GM12801 (cell line): ENCODE results near the gene TMEM30A.

Experiments
- TF ChIP-seq, protein P1 (sequence below): IDR thresholded peaks from one replicate; pipeline ENCODE4 v1.5.1; 2011; ENCODE audit warnings: control low read depth; ENCODE audit not compliant: insufficient read length; ENCODE audit errors: extremely low read depth

The TMEM30A gene

DNA sequence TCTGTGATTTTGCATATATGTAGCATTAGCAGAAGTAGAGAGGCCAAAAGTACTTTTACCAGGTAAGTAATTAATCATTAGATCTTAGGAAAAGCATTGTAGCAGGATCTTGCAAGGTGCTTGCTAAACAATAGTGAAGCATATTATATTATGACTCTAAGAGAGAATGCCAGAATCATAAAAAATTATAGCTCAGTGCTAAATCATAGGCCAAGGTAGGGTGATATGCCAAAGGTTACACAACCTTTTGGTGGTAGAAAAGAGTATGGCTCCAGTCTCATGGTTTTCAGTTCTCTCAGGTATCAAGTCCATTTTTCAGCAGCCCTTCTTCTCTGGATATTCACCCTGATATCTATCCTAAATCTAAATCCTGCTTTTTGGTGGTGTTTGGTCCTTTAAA is 16.9 kb upstream of the TMEM30A start:
- TF ChIP-seq, protein P1, sequence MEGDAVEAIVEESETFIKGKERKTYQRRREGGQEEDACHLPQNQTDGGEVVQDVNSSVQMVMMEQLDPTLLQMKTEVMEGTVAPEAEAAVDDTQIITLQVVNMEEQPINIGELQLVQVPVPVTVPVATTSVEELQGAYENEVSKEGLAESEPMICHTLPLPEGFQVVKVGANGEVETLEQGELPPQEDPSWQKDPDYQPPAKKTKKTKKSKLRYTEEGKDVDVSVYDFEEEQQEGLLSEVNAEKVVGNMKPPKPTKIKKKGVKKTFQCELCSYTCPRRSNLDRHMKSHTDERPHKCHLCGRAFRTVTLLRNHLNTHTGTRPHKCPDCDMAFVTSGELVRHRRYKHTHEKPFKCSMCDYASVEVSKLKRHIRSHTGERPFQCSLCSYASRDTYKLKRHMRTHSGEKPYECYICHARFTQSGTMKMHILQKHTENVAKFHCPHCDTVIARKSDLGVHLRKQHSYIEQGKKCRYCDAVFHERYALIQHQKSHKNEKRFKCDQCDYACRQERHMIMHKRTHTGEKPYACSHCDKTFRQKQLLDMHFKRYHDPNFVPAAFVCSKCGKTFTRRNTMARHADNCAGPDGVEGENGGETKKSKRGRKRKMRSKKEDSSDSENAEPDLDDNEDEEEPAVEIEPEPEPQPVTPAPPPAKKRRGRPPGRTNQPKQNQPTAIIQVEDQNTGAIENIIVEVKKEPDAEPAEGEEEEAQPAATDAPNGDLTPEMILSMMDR = no peak

DNA sequence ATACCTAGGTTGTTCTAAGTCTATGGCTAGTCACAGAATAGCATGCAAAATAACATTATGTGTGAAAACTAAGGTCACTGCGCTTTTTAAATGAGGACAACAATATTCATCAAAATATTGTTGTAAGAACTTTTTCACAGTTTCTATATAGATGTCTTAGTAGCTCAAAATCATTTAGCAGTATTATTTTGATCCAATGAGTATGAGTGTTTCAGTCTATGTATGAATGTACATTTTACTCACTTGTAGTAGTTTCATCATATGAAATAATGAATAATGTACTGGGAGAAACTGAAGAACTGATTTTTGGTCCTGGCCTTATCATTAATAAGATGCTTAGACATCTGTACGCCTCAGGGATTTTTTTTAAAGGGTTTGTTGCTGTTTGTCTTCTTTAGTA is 16.5 kb upstream of the TMEM30A start:
- TF ChIP-seq, protein P1 = no peak

DNA sequence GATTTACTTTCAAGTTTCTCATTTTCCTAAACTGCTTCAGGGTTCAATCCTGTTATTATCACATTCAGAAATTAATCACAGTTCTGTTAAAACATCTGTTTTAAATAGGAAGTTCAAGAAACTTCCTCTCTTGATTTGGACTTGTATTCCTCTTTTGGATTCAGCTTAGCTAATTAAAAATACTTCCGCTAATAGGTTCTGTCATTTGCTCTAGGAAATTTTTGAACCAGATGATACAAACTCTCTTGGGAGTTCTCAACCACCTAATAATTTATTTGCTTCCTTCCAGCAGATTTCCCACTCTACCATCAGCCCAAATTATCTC is 15.9 kb upstream of the TMEM30A start:
- TF ChIP-seq, protein P1 = no peak

DNA sequence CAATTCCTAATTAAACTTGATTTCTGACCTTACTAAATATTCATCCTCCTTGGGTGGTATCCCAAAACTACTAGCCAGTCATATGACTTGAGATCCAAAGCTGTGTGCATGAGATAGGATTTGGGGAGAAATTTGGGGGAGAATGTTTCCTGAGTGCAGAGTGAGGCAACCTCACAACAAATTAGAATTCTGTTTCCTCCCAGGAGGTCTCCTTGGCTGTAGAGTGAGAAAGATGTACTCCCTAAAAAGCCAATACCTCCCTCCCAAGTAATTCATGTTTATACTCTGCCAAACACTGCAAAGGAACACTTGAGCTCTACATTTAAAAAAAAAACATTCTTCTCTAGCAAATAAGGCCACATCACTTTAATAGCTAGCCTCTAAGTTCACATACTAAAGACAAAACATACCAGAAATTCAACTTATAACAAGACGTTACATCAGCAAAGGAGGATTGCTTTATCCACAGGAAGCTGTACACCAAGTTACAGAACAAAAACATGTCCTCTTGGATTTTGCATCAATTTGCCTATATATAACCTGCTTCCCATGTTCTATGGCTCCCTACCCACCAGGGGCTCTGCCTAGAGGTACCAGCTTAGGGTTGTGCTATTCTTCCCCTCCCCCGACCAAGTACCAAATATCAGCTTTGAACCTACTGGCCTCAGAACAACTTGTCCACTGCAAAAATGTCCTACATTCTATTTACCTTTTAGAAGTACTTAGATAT is 15.4 kb upstream of the TMEM30A start:
- TF ChIP-seq, protein P1 = no peak

DNA sequence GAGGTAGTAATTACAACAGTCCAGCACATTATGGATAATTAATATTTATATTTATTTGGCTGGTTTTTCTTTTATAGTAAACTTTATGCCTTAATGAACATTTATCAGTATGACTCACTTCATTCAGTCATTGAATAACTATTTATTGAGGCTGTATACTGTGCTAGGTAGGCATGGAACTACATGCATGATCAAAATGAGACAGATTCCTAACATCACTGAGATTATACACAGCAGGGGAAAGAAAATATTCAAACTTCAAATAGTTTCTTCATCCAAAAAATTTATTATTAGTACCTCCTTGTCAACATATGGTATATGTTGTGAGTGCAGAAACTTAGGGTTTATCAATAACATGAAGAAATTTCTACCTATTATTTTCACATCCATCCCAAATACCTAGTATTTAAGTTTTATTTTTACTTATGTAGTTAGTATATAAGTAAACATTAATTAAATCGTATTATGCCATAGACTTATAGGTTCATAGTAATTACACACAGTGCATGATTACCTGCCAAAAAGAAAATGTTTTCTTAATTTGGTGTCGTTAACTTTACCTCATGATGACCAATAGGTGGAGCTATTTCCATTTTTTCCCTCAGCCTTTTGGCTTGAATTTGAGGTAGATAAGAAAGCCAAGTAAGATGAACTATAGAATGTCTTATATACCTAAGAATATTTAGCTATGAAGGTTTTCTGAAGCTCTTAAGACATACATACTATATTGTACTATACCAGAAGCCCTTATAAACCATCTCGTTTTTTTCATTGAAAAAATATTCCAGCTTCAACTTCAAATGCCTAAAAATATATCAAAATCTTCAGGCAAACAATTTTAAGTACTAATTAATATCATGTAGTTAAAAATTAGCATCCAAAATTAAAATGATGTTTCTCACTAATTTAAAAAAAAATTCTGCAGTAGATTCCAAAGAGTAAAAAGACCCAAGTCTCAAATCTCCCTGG is 12.5 kb upstream of the TMEM30A start:
- TF ChIP-seq, protein P1 = no peak

DNA sequence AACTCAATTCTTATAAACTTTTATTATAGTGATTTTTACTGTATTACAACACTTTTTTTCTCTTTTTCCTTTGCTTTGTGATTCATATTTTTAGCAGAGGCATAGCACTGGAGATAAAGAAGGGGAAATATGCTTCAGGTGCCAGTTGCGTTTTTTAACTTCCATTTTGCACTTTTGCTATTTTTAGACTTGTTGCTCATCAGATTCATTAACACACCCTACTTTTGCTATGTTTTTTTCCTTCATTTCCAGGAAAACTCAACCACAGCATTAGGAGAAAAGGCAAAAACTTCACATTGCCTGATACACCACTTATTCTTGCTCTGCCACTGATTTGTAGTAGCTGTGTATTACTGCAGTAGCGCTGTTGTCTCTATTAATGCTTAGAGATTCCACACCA is 8.0 kb upstream of the TMEM30A start:
- TF ChIP-seq, protein P1 = no peak

DNA sequence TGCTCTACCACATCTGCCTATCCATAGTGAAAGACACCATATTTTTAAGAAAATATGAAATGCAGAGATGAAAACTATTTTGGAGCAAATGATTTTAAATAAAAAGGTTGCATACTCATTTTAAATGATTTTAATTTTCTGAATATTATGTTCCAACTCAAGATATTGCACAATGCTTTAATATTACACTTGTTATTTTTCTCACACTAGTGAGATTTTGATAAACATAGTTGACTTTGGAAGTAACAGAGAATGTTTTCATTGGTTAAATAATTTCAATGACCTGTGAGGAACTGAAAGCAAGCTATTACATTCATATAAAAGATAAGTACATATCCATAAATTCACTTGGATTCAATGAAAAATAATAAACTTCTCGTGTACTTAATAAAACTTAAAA is 7.2 kb upstream of the TMEM30A start:
- TF ChIP-seq, protein P1 = no peak
